ENCODE measurements around the gene DIP2A. TPM values are rescaled to one million over a fixed set of nuclear protein-coding genes. Genes with fewer than 3 reads are reported as not detected.

The DIP2A gene
- total and polyA plus RNA-seq, 2 of the 8 experiments (the other 6 are each of a cell fraction or from before 2014, with no cell fraction given): 16.0 to 27.1 TPM

- TF ChIP-seq TAF7 (optimal IDR thresholded peaks at IDR 0.05; ENCODE audit: borderline replicate concordance, low read depth, low read length): no peak
- no peak for TF ChIP-seq BACH1 (IDR thresholded peaks at IDR 0.05; ENCODE audit: low read length)
- no peak for TF ChIP-seq MAX (IDR thresholded peaks at IDR 0.05)
- TF ChIP-seq SIX5 (IDR thresholded peaks at IDR 0.05; ENCODE audit: low read depth, low read length): no peak
- TF ChIP-seq GABPA (IDR thresholded peaks at IDR 0.05; ENCODE audit: borderline replicate concordance, insufficient read depth, low read length): no peak
- TF ChIP-seq SP2 (IDR thresholded peaks at IDR 0.05; ENCODE audit: low read length): no peak
- no peak for TF ChIP-seq RNF2 (IDR thresholded peaks at IDR 0.05; ENCODE audit: borderline replicate concordance, low read depth, low read length, missing control alignments, poor library complexity, severe bottlenecking)
- TF ChIP-seq JUN (IDR thresholded peaks at IDR 0.05; ENCODE audit: low read depth, low read length): no peak
- no peaks in the 10 kb centered on the region for H3K9me3 ChIP-seq (ENCODE audit: insufficient read depth in 2 of 2, low read depth in 1 of 2, low read length in 1 of 2)
- peaks cover 2% of the 10 kb centered on the region; the same call in 1 of the 2 replicates for H3K79me1 ChIP-seq (ENCODE audit: low read depth, low read length)
- H3K9ac ChIP-seq (replicated peaks in 1 of 4; ENCODE audit: extremely low read depth in 1 of 4, low read depth in 3 of 4, low read length in 3 of 4): no peak overlapping the region
- H2BK5ac ChIP-seq (ENCODE audit: low read depth, low read length): no peak overlapping the region
- no peak overlapping the region for H2BK15ac ChIP-seq (ENCODE audit: low read length)
- H2AFZ ChIP-seq (ENCODE audit: low read length): no peak overlapping the region
- H3K56ac ChIP-seq (replicated peaks; ENCODE audit: insufficient read length, low read depth, low read length): no peak overlapping the region
- no peak overlapping the region for H4K5ac ChIP-seq (ENCODE audit: insufficient read length, low read depth, low read length)
- no peak for DNase-seq (ENCODE audit: low read depth in 1 of 2, low spot score in 2 of 2)
- H3K4me3 ChIP-seq (ENCODE audit: extremely low read depth in 1 of 4, insufficient read depth in 2 of 4, low read depth in 3 of 4, low read length in 4 of 4): no peak overlapping the region
- H3K18ac ChIP-seq (ENCODE audit: extremely low read depth, low read length): no peak overlapping the region
- H3K27ac ChIP-seq (ENCODE audit: low read depth, low read length): no peak overlapping the region; the same call in 1 of the 2 replicates
- ChIA-PET CTCF (ENCODE audit: partially characterized antibody) (interaction anchor here (1.2 kb wide), 1 partner anchor 11 kb away, joined by 3 read pairs; no protein-coding TSS in a partner anchor), POLR2A (ENCODE audit: partially characterized antibody) (interaction anchor here (0.8 to 1.3 kb wide), 3 partner anchors 12 to 131 kb away, joined by 3 to 7 read pairs (median 4); no protein-coding TSS in a partner anchor)
- no peak overlapping the region for H2BK12ac ChIP-seq (ENCODE audit: low read depth, low read length)
- H3K79me2 ChIP-seq (ENCODE audit: control insufficient read depth in 1 of 2, insufficient read depth in 2 of 2, low read length in 2 of 2): no peaks in the 10 kb centered on the region
- no peak for FAIRE-seq
- H4K91ac ChIP-seq (replicated peaks; ENCODE audit: insufficient read length, low read length): no peak overlapping the region
- H4K8ac ChIP-seq (ENCODE audit: extremely low read depth, insufficient read depth, low read length): no peak overlapping the region
- WGBS, 2 experiments (ENCODE audit: extremely low coverage in 1 of 2, insufficient coverage in 1 of 2, insufficient read length in 1 of 2, insufficient replicate concordance in 2 of 2, low coverage in 1 of 2, low lambda C conversion rate in 2 of 2, missing lambda C conversion rate in 1 of 2): 91% methylated on average over 21 of the region's 21 CpGs; no CpG with 5 or more reads in 1 of the 2 experiments
- H2BK20ac ChIP-seq (ENCODE audit: low read length): no peak overlapping the region
- H3K14ac ChIP-seq (ENCODE audit: insufficient read length): no peak overlapping the region
- H3K27me3 ChIP-seq (replicated peaks in 1 of 4; ENCODE audit: control insufficient read depth in 3 of 4, extremely low read depth in 1 of 4, insufficient read depth in 3 of 4, low read length in 3 of 4): no peaks in the 10 kb centered on the region
- H3K23ac ChIP-seq (ENCODE audit: insufficient read length): no peak overlapping the region
- H3K36me3 ChIP-seq (ENCODE audit: control insufficient read depth in 2 of 4, insufficient read depth in 4 of 4, low read length in 3 of 4): peaks cover 12 to 52% (median 22%) of the 10 kb centered on the region in 4 experiments
- peaks cover 0 to 6% of the 10 kb centered on the region in 2 experiments for H4K20me1 ChIP-seq (replicated peaks in 1 of 2; ENCODE audit: control insufficient read depth in 1 of 2, insufficient read depth in 2 of 2, low read length in 2 of 2)
- H3K4me1 ChIP-seq (replicated peaks in 1 of 4; ENCODE audit: control insufficient read depth in 3 of 4, insufficient read depth in 4 of 4, low read length in 3 of 4): no peaks in the 10 kb centered on the region
- no peak overlapping the region for H2AK5ac ChIP-seq (ENCODE audit: low read depth, low read length)
- H3K4ac ChIP-seq (replicated peaks; ENCODE audit: insufficient read length, low read depth, low read length): no peak overlapping the region
- no peaks in the 10 kb centered on the region for H3K23me2 ChIP-seq (ENCODE audit: low read depth, low read length)
- H2BK120ac ChIP-seq (replicated peaks; ENCODE audit: low read depth, low read length): no peak overlapping the region
- no peak overlapping the region for H3K4me2 ChIP-seq (ENCODE audit: insufficient read depth in 1 of 2, low read depth in 2 of 2, low read length in 2 of 2)
Measured at GRCh38 chr21:46431448-46431847, 27.2 kb upstream of the DIP2A start.
